Smooth muscle cell (in vitro differentiated cells): ENCODE measurements around the gene S100A16. TPM values are rescaled to one million over a fixed set of nuclear protein-coding genes. Genes with fewer than 3 reads are reported as not detected.

Experiments
- DNase-seq: peaks from one replicate; lab custom pipeline; 2025; ENCODE audit not compliant: unreplicated experiment; lab: John Stamatoyannopoulos, UW
- H2AFZ ChIP-seq: fragments of 200-600 bp; sonication (generic); 2 replicates; pipeline ENCODE4 v1.6.0; 2016; ENCODE audit warnings: antibody characterized with exemption, low read depth, mild to moderate bottlenecking
- H3F3A ChIP-seq: fragments of 200-600 bp; sonication (generic); 2 replicates; pipeline ENCODE4 v1.6.0; 2017; ENCODE audit warnings: antibody characterized with exemption, low read depth
- H3K27ac ChIP-seq: fragments of 200-600 bp; sonication (generic); 2 replicates; pipeline ENCODE4 v1.5.1; 2016; ENCODE audit warnings: low read depth, mild to moderate bottlenecking
- H3K27me3 ChIP-seq: fragments of 200-600 bp; sonication (generic); 2 replicates; pipeline ENCODE4 v1.6.1; 2016; ENCODE audit warnings: low read depth, mild to moderate bottlenecking
- H3K36me3 ChIP-seq: fragments of 200-600 bp; sonication (generic); 2 replicates; pipeline ENCODE4 v1.5.1; 2016; ENCODE audit warnings: low read depth
- H3K4me1 ChIP-seq: fragments of 200-600 bp; sonication (generic); 2 replicates; pipeline ENCODE4 v1.5.1; 2016; ENCODE audit warnings: low read depth
- H3K4me2 ChIP-seq: fragments of 200-600 bp; sonication (generic); 2 replicates; pipeline ENCODE4 v1.6.0; 2016; ENCODE audit warnings: mild to moderate bottlenecking
- H3K4me3 ChIP-seq: fragments of 200-600 bp; sonication (generic); 2 replicates; pipeline ENCODE4 v1.5.1; 2016; ENCODE audit warnings: mild to moderate bottlenecking
- H3K79me2 ChIP-seq: fragments of 200-600 bp; sonication (generic); 2 replicates; pipeline ENCODE4 v1.6.0; 2016; ENCODE audit warnings: low read depth, mild to moderate bottlenecking
- H3K9ac ChIP-seq: fragments of 200-600 bp; sonication (generic); 2 replicates; pipeline ENCODE4 v1.6.0; 2016; ENCODE audit warnings: low read depth
- H3K9me3 ChIP-seq: fragments of 200-600 bp; sonication (generic); replicated peaks from 2 replicates; pipeline ENCODE4 v1.5.1; 2016; ENCODE audit warnings: low read depth
- H4K20me1 ChIP-seq: fragments of 200-600 bp; sonication (generic); 2 replicates; pipeline ENCODE4 v1.6.0; 2016; ENCODE audit warnings: low read depth
- WGBS: methylation state at CpG from one replicate; pipeline ENCODE4 v1.1.7; 2016; ENCODE audit warnings: low lambda C conversion rate; 5-methylcytosine and 5-hydroxymethylcytosine counted together
- polyA plus RNA-seq: library from polyadenylated mRNA; unstranded; fragments of >200 nt; fragmentation: Nextera tagmentation; extraction: Ambion mirVana; gene quantifications from 2 replicates; pipeline ENCODE4 v1.2.1, GENCODE V29; 2016
- total RNA-seq: library from RNA; depleted of rRNA; stranded (reverse); fragments of >200 nt; gene quantifications from 2 replicates; pipeline ENCODE4 v1.2.3, GENCODE V29; 2014
- TF ChIP-seq, protein P1 (sequence below): fragments of 200-600 bp; sonication (generic); IDR thresholded peaks from 2 replicates; pipeline ENCODE4 v1.5.1; 2017; ENCODE audit warnings: borderline replicate concordance, mild to moderate bottlenecking, antibody characterized with exemption; ENCODE audit not compliant: insufficient read depth, poor library complexity, severe bottlenecking

S100A16 gene
- total and polyA plus RNA-seq, 2 experiments from 2014 or later, result 238 to 302 TPM

DNA sequence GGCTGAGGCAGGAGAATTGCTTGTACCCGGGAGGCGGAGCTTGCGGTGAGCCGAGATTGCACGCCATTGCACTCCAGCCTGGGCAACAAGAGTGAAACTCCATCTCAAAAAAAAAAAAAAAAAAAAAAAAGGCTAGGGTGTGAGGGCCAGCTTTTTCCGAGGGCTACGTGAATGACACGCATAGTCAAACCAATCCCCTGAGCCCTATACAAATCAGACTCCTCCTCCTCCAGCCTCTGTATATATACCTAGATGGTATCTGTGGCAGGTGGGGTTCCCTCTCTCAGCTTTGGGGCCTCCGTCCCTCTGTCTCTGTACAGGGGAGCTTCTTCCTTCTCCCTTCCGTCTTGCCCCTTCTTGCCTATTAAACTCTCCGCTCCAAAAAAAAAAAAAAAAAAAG is 6.7 kb downstream of the S100A16 start:
- Histone ChIP-seq H3F3A (peaks cover 16% of the 10 kb centered on the region), H3K27ac (no peak overlapping the region), H3K4me3 (no peak overlapping the region), H3K9me3 (no peaks in the 10 kb centered on the region), H2AFZ (no peak overlapping the region), H4K20me1 (no peaks in the 10 kb centered on the region), H3K9ac (no peak overlapping the region), H3K79me2 (peaks cover 9% of the 10 kb centered on the region), H3K36me3 (no peaks in the 10 kb centered on the region), H3K27me3 (no peaks in the 10 kb centered on the region), H3K4me1 (peaks cover 28% of the 10 kb centered on the region), H3K4me2 (no peak overlapping the region)
- TF ChIP-seq, protein P1, sequence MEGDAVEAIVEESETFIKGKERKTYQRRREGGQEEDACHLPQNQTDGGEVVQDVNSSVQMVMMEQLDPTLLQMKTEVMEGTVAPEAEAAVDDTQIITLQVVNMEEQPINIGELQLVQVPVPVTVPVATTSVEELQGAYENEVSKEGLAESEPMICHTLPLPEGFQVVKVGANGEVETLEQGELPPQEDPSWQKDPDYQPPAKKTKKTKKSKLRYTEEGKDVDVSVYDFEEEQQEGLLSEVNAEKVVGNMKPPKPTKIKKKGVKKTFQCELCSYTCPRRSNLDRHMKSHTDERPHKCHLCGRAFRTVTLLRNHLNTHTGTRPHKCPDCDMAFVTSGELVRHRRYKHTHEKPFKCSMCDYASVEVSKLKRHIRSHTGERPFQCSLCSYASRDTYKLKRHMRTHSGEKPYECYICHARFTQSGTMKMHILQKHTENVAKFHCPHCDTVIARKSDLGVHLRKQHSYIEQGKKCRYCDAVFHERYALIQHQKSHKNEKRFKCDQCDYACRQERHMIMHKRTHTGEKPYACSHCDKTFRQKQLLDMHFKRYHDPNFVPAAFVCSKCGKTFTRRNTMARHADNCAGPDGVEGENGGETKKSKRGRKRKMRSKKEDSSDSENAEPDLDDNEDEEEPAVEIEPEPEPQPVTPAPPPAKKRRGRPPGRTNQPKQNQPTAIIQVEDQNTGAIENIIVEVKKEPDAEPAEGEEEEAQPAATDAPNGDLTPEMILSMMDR, result no peak
- no peak for DNase-seq
- 92% methylated on average over 8 of the region's 11 CpGs for WGBS

DNA sequence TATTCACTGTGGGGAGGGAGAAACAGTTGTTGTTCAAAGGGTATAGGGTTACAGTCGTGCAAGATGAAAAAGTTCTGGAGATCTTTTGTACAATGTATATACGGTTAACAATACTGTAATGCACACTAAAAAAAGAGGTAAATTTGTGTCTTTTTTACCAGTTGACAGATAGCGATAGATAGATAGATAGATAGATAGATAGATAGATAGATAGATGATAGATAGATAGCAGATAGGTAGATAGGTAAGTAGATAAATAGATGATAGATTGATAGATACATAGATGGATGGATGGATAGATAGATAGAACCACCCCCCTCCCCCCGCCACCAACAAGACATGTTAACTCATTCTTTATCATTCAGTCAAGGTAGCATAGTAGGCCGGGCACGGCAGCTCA is 10.2 kb downstream of the S100A16 start:
- Histone ChIP-seq H3K9me3 (no peaks in the 10 kb centered on the region), H3K27me3 (no peaks in the 10 kb centered on the region), H3K27ac (no peak overlapping the region), H2AFZ (no peak overlapping the region), H3K9ac (no peak overlapping the region), H3K4me3 (no peak overlapping the region), H4K20me1 (no peaks in the 10 kb centered on the region), H3K36me3 (no peaks in the 10 kb centered on the region), H3K4me1 (no peaks in the 10 kb centered on the region), H3F3A (no peaks in the 10 kb centered on the region), H3K4me2 (no peak overlapping the region), H3K79me2 (no peaks in the 10 kb centered on the region)
- DNase-seq, result no peak
- TF ChIP-seq, protein P1, result no peak
- 93% methylated on average over 6 of the region's 6 CpGs for WGBS

DNA sequence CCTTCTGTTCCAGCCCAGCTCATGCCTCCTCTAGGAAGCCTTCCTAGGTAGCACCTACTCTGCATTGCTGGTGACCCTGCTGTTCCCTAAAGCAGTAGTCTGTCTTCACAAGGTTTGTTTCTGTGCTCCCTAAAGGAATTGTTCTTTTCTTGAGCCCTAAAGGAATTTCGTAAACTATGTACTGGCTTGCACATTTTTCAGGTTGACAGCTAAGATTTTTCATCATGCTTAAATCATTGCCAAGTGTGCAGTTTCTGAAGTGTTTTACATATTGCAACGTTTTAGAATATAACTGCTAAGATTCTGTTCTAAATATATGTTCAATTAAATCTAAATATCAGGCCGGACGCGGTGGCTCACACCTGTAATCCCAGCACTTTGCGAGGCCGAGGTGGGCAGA is 13.1 kb downstream of the S100A16 start:
- Histone ChIP-seq H3K4me2 (no peak overlapping the region), H3K27me3 (no peaks in the 10 kb centered on the region), H3K4me3 (no peak overlapping the region), H3K27ac (no peak overlapping the region), H3K36me3 (no peaks in the 10 kb centered on the region), H3K9ac (no peak overlapping the region), H3F3A (no peaks in the 10 kb centered on the region), H4K20me1 (no peaks in the 10 kb centered on the region), H3K9me3 (no peaks in the 10 kb centered on the region), H3K4me1 (no peaks in the 10 kb centered on the region), H3K79me2 (no peaks in the 10 kb centered on the region), H2AFZ (no peak overlapping the region)
- 92% methylated on average over 7 of the region's 7 CpGs for WGBS
- DNase-seq, result no peak
- TF ChIP-seq, protein P1, result no peak
